WTC11 (cell line): ENCODE measurements around the gene LINC00237. TPM values are rescaled to one million over a fixed set of nuclear protein-coding genes. Genes with fewer than 3 reads are reported as not detected.

Experiments
- ATAC-seq: fragments of 200-7000 bp; cut with Tn5 transposase; 2 replicates; pipeline ENCODE4 v1.10.0; 2021; ENCODE audit warnings: mild to moderate bottlenecking, moderate library complexity
- CTCF ChIA-PET: fragments of 300-600 bp; sonication (Branson Sonifier 250); formaldehyde crosslinking; loops from one replicate; lab custom pipeline; 2021; ENCODE audit warnings: antibody characterized with exemption; lab: Charles Lee
- POLR2A ChIA-PET: fragments of 350-600 bp; sonication (Branson Sonifier 250); formaldehyde crosslinking; loops from one replicate; lab custom pipeline; 2021; ENCODE audit warnings: antibody characterized with exemption; lab: Charles Lee
- DNase-seq: peaks from one replicate; pipeline ENCODE4 v3.0.0; 2021; ENCODE audit warnings: low spot score
- H3K27ac Mint-ChIP-seq: 2 replicates; pipeline ENCODE4 v1.8.0; 2021; ENCODE audit warnings: mixed read lengths
- H3K27me3 Mint-ChIP-seq: 2 replicates; pipeline ENCODE4 v1.8.0; 2021; ENCODE audit warnings: low read depth, mild to moderate bottlenecking, moderate library complexity, mixed read lengths
- H3K36me3 Mint-ChIP-seq: 2 replicates; pipeline ENCODE4 v1.8.0; 2021; ENCODE audit warnings: mixed read lengths
- H3K4me1 Mint-ChIP-seq: 2 replicates; pipeline ENCODE4 v1.8.0; 2022; ENCODE audit warnings: mixed read lengths
- H3K4me3 Mint-ChIP-seq: 2 replicates; pipeline ENCODE4 v1.8.0; 2021; ENCODE audit warnings: mild to moderate bottlenecking, moderate library complexity, mixed read lengths
- H3K9me3 Mint-ChIP-seq: 2 replicates; pipeline ENCODE4 v1.8.0; 2021; ENCODE audit warnings: mixed read lengths
- GTF2I ChIP-seq: fragments of 250-450 bp; sonication (Bioruptor Pico); conservative IDR thresholded peaks from 2 replicates; pipeline ENCODE4 v1.4.0; 2021; ENCODE audit warnings: mild to moderate bottlenecking
- RORB ChIP-seq: fragments of 250-450 bp; sonication (Bioruptor Pico); IDR thresholded peaks from 2 replicates; pipeline ENCODE4 v1.9.0; 2021; ENCODE audit warnings: mild to moderate bottlenecking
- SMAD4 ChIP-seq: sonication (generic); formaldehyde crosslinking; IDR thresholded peaks from 2 replicates; pipeline ENCODE4 v1.8.0; 2022; ENCODE audit warnings: mild to moderate bottlenecking, missing genetic modification reagents
- TEAD1 ChIP-seq: sonication (generic); formaldehyde crosslinking; IDR thresholded peaks from 2 replicates; pipeline ENCODE4 v1.8.0; 2022; ENCODE audit warnings: mild to moderate bottlenecking, missing genetic modification reagents
- TP53 ChIP-seq: sonication (generic); formaldehyde crosslinking; IDR thresholded peaks from 2 replicates; pipeline ENCODE4 v1.8.1; 2023; ENCODE audit warnings: mild to moderate bottlenecking, missing genetic modification reagents
- ZNF121 ChIP-seq: sonication (generic); formaldehyde crosslinking; IDR thresholded peaks from 2 replicates; pipeline ENCODE4 v1.8.0; 2023; ENCODE audit warnings: missing genetic modification reagents
- total RNA-seq: library from RNA; stranded (reverse); gene quantifications from 3 replicates; pipeline ENCODE4 v1.2.3, GENCODE V29; 2021
- TF ChIP-seq, protein P1 (sequence below): sonication (generic); formaldehyde crosslinking; IDR thresholded peaks from 2 replicates; pipeline ENCODE4 v1.8.1; 2023; ENCODE audit warnings: mild to moderate bottlenecking, missing genetic modification reagents, moderate library complexity
- TF ChIP-seq, protein P2 (sequence below): fragments of 250-450 bp; sonication (Bioruptor Pico); IDR thresholded peaks from 2 replicates; pipeline ENCODE4 v1.9.0; 2021; ENCODE audit warnings: mild to moderate bottlenecking, borderline replicate concordance
- TF ChIP-seq, protein P3 (sequence below): sonication (generic); formaldehyde crosslinking; IDR thresholded peaks from 2 replicates; pipeline ENCODE4 v1.8.0; 2023; ENCODE audit warnings: missing genetic modification reagents, mild to moderate bottlenecking, borderline replicate concordance
- TF ChIP-seq, protein P4 (sequence below): fragments of 250-450 bp; sonication (Bioruptor Pico); IDR thresholded peaks from 2 replicates; pipeline ENCODE4 v2.1.2; 2022; ENCODE audit warnings: mild to moderate bottlenecking, moderate library complexity
- TF ChIP-seq, protein P5 (sequence below): sonication (generic); formaldehyde crosslinking; IDR thresholded peaks from 2 replicates; pipeline ENCODE4 v1.8.0; 2022; ENCODE audit warnings: mild to moderate bottlenecking, missing genetic modification reagents
- TF ChIP-seq, protein P6 (sequence below): fragments of 250-450 bp; sonication (Bioruptor Pico); IDR thresholded peaks from 2 replicates; pipeline ENCODE4 v1.8.0; 2021; ENCODE audit warnings: mild to moderate bottlenecking
- TF ChIP-seq, protein P7 (sequence below): fragments of 250-450 bp; sonication (Bioruptor Pico); IDR thresholded peaks from 2 replicates; pipeline ENCODE4 v1.9.0; 2021; ENCODE audit warnings: mild to moderate bottlenecking

The LINC00237 gene
- total RNA-seq, 1 experiment from 2014 or later, result 3.1 TPM

DNA sequence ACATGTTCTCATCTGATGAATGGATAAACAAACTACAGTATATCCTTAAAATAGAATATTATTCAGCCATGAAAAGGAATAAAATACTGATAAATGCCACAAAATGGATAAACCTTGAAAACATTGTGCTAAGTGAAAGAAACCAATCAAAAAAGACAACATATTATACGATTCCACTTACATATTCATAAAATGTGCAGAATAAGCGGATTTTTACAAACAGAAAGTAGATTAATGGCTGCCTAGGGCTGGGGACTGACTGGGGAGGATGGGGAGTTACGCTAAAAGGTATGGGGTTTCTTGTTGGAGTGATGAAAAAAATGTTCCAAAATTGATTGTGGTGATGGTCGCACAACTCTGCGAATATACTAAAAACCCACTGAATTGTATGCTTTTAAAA, 49.1 kb upstream of the LINC00237 start:
- TF ChIP-seq, protein P1, sequence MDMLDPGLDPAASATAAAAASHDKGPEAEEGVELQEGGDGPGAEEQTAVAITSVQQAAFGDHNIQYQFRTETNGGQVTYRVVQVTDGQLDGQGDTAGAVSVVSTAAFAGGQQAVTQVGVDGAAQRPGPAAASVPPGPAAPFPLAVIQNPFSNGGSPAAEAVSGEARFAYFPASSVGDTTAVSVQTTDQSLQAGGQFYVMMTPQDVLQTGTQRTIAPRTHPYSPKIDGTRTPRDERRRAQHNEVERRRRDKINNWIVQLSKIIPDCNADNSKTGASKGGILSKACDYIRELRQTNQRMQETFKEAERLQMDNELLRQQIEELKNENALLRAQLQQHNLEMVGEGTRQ (CRISPR knock-in tag), result no peak
- TF ChIP-seq TEAD1, result no peak
- TF ChIP-seq, protein P2, sequence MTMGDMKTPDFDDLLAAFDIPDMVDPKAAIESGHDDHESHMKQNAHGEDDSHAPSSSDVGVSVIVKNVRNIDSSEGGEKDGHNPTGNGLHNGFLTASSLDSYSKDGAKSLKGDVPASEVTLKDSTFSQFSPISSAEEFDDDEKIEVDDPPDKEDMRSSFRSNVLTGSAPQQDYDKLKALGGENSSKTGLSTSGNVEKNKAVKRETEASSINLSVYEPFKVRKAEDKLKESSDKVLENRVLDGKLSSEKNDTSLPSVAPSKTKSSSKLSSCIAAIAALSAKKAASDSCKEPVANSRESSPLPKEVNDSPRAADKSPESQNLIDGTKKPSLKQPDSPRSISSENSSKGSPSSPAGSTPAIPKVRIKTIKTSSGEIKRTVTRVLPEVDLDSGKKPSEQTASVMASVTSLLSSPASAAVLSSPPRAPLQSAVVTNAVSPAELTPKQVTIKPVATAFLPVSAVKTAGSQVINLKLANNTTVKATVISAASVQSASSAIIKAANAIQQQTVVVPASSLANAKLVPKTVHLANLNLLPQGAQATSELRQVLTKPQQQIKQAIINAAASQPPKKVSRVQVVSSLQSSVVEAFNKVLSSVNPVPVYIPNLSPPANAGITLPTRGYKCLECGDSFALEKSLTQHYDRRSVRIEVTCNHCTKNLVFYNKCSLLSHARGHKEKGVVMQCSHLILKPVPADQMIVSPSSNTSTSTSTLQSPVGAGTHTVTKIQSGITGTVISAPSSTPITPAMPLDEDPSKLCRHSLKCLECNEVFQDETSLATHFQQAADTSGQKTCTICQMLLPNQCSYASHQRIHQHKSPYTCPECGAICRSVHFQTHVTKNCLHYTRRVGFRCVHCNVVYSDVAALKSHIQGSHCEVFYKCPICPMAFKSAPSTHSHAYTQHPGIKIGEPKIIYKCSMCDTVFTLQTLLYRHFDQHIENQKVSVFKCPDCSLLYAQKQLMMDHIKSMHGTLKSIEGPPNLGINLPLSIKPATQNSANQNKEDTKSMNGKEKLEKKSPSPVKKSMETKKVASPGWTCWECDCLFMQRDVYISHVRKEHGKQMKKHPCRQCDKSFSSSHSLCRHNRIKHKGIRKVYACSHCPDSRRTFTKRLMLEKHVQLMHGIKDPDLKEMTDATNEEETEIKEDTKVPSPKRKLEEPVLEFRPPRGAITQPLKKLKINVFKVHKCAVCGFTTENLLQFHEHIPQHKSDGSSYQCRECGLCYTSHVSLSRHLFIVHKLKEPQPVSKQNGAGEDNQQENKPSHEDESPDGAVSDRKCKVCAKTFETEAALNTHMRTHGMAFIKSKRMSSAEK (CRISPR knock-in tag), result no peak
- TF ChIP-seq ZNF121 (CRISPR knock-in tag), result no peak
- no peak for TF ChIP-seq RORB (CRISPR knock-in tag)
- TF ChIP-seq TP53, result no peak
- TF ChIP-seq, protein P3, sequence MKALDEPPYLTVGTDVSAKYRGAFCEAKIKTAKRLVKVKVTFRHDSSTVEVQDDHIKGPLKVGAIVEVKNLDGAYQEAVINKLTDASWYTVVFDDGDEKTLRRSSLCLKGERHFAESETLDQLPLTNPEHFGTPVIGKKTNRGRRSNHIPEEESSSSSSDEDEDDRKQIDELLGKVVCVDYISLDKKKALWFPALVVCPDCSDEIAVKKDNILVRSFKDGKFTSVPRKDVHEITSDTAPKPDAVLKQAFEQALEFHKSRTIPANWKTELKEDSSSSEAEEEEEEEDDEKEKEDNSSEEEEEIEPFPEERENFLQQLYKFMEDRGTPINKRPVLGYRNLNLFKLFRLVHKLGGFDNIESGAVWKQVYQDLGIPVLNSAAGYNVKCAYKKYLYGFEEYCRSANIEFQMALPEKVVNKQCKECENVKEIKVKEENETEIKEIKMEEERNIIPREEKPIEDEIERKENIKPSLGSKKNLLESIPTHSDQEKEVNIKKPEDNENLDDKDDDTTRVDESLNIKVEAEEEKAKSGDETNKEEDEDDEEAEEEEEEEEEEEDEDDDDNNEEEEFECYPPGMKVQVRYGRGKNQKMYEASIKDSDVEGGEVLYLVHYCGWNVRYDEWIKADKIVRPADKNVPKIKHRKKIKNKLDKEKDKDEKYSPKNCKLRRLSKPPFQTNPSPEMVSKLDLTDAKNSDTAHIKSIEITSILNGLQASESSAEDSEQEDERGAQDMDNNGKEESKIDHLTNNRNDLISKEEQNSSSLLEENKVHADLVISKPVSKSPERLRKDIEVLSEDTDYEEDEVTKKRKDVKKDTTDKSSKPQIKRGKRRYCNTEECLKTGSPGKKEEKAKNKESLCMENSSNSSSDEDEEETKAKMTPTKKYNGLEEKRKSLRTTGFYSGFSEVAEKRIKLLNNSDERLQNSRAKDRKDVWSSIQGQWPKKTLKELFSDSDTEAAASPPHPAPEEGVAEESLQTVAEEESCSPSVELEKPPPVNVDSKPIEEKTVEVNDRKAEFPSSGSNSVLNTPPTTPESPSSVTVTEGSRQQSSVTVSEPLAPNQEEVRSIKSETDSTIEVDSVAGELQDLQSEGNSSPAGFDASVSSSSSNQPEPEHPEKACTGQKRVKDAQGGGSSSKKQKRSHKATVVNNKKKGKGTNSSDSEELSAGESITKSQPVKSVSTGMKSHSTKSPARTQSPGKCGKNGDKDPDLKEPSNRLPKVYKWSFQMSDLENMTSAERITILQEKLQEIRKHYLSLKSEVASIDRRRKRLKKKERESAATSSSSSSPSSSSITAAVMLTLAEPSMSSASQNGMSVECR, result no peak
- TF ChIP-seq, protein P4, sequence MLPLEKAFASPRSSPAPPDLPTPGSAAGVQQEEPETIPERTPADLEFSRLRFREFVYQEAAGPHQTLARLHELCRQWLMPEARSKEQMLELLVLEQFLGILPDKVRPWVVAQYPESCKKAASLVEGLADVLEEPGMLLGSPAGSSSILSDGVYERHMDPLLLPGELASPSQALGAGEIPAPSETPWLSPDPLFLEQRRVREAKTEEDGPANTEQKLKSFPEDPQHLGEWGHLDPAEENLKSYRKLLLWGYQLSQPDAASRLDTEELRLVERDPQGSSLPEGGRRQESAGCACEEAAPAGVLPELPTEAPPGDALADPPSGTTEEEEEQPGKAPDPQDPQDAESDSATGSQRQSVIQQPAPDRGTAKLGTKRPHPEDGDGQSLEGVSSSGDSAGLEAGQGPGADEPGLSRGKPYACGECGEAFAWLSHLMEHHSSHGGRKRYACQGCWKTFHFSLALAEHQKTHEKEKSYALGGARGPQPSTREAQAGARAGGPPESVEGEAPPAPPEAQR, result no peak
- TF ChIP-seq, protein P5, sequence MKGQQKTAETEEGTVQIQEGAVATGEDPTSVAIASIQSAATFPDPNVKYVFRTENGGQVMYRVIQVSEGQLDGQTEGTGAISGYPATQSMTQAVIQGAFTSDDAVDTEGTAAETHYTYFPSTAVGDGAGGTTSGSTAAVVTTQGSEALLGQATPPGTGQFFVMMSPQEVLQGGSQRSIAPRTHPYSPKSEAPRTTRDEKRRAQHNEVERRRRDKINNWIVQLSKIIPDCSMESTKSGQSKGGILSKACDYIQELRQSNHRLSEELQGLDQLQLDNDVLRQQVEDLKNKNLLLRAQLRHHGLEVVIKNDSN (CRISPR knock-in tag), result no peak
- TF ChIP-seq, protein P6, sequence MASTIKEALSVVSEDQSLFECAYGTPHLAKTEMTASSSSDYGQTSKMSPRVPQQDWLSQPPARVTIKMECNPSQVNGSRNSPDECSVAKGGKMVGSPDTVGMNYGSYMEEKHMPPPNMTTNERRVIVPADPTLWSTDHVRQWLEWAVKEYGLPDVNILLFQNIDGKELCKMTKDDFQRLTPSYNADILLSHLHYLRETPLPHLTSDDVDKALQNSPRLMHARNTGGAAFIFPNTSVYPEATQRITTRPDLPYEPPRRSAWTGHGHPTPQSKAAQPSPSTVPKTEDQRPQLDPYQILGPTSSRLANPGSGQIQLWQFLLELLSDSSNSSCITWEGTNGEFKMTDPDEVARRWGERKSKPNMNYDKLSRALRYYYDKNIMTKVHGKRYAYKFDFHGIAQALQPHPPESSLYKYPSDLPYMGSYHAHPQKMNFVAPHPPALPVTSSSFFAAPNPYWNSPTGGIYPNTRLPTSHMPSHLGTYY (CRISPR knock-in tag), result no peak
- no peak for TF ChIP-seq GTF2I (CRISPR knock-in tag)
- no peak for TF ChIP-seq SMAD4 (CRISPR knock-in tag)
- TF ChIP-seq, protein P7, sequence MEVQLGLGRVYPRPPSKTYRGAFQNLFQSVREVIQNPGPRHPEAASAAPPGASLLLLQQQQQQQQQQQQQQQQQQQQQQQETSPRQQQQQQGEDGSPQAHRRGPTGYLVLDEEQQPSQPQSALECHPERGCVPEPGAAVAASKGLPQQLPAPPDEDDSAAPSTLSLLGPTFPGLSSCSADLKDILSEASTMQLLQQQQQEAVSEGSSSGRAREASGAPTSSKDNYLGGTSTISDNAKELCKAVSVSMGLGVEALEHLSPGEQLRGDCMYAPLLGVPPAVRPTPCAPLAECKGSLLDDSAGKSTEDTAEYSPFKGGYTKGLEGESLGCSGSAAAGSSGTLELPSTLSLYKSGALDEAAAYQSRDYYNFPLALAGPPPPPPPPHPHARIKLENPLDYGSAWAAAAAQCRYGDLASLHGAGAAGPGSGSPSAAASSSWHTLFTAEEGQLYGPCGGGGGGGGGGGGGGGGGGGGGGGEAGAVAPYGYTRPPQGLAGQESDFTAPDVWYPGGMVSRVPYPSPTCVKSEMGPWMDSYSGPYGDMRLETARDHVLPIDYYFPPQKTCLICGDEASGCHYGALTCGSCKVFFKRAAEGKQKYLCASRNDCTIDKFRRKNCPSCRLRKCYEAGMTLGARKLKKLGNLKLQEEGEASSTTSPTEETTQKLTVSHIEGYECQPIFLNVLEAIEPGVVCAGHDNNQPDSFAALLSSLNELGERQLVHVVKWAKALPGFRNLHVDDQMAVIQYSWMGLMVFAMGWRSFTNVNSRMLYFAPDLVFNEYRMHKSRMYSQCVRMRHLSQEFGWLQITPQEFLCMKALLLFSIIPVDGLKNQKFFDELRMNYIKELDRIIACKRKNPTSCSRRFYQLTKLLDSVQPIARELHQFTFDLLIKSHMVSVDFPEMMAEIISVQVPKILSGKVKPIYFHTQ, result no peak
- POLR2A ChIA-PET, result no interaction called here
- H3K27me3 Mint-ChIP-seq, result no peaks in the 10 kb centered on the region
- H3K36me3 Mint-ChIP-seq, result peaks cover 18% of the 10 kb centered on the region
- peaks cover under 1% of the 10 kb centered on the region; the same call in 1 of the 2 replicates for H3K9me3 Mint-ChIP-seq
- ATAC-seq (no peak), DNase-seq (no peak)
- no peak overlapping the region for H3K4me3 Mint-ChIP-seq
- CTCF ChIA-PET, result no interaction called here
- H3K4me1 Mint-ChIP-seq, result peaks cover 7% of the 10 kb centered on the region
- no peak overlapping the region for H3K27ac Mint-ChIP-seq
